ENCODE results near the gene PHC2.
A peak's percentile ranks its signal among the peaks of the same experiment; 100 is the strongest.

Gene PHC2

DNA sequence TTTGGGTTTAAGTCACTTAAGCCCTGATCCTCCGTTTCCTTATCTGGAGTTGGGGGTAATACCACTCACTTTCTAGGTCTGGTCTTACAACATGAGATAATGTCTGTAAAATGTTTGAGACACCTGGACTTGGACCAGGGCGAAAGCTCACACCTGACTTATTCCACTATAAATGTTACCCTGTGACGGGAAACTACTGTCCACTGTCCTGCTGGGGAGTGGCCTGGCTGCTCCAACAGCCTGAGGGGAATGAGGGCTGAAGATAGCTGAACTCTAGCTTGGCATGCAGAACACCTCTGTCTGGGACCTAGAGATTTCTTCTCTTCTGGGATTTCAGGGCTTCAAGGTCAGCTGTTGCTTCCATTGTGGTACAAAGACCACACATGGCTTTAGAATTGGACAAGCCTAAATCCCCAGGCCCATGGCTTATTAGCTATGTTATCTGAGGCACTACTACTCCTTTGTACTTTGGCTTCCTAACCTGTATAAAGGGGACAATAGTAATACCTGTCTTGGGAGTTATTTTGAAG, 100.5 kb downstream of the PHC2 start:
- no peak for DNase-seq (ENCODE audit: low spot score)

DNA sequence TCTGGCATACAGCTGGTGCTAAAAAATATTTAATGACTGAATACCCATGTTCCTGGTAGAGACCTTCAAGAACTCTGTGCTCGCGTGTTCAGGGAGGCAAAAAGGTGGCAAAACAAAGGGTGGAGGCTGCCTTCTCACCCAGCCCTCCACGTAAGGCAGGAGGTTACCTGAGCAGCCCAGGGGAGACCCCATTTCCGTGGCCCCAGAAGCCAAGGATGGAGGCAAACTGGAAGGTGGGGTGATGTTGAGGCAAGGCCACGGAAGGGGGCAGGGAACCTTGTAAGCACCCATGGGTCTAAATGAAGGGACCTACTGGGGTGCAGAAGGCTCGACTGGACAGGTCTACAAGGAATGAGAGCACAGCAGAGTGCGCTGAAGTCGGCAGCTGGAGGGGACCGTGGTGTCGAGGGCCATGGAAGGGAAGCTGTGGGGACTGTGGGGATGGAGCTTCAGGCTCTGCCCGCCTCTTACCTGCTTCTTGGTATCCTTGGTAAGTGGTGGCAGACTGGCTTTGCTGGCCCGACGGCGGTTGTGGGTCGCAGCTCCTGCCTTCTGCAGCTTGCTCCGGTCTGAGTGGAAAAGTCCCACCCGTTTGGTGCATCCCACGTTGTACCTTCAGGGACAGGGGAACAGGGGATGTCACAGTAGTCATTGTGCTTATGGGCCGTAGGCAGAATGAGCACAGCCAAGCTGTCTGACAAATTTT, 101.1 kb downstream of the PHC2 start:
- DNase-seq (ENCODE audit: low spot score) = no peak

DNA sequence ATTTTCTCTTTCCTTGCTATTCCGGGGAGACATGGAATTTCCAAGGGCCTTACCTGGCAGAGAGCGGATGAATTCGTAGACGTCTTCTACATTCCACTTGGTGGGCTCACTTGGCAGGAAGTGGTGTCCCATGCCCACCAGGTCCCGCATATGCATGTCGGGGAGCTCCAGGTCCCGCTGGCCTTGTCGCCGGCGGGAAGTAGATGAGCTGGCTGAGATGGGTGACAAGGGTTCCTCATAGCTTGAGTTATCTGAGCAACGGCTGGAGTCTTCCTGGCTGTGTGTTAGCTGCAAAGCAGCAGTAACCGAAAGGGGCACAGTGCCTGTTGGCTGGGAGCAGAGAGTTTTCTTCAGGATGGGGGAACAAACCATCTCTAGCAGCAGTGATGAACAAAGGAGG, 102.1 kb downstream of the PHC2 start:
- no peak for DNase-seq (ENCODE audit: low spot score)

DNA sequence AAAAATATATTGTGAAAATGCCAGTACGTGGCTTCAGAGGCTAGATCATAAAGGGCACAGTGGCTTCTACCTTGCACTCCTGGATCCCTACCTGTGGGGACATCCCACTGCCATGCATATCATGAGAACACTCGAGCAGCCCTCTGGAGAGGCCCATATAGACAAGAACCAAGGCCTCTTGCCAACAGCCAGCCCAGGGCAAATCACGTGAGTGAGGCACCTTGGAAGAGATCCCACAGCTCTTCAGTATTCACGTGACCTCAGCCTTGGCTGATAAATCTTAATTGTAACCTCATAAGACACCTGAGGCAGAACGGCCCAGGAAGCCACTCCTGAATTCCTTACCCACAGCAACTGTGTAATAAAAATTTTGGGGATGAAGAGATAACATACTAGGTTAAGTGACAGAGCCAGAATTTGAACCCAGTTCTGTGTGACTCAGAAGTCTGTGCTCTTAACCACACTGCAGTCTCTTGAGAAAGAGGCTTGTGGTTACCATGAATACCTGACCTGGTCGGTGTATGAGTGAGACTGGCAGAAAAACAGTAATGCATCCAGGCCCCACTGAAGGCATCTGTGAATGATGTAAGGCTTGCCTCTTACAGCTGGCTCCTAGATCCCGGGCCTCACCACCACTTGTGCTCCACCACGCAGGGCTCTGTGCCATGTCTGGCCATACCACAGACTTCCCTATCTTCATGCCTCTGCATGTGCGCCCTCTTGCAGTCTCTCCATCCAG, 103.1 kb downstream of the PHC2 start:
- peak; percentile 75 for DNase-seq (ENCODE audit: low spot score)

DNA sequence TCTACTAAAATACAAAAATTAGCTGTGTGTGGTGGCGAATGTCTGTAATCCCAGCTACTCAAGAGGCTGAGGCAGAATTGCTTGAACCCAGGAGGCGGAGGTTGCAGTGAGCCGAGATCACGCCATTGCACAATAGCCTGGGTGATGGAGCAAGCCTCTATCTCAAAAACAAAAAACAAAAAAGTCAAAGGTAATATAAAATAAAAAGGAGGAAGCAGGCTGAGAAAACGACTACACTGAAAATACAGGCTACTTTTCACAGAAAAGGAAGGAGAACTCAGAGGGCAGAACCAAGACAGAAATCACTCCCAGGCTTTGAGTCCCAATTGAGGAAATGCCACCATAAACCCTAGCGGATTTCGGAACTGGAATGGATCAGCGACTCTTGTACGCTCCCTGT, 104.1 kb downstream of the PHC2 start:
- no peak for DNase-seq (ENCODE audit: low spot score)

DNA sequence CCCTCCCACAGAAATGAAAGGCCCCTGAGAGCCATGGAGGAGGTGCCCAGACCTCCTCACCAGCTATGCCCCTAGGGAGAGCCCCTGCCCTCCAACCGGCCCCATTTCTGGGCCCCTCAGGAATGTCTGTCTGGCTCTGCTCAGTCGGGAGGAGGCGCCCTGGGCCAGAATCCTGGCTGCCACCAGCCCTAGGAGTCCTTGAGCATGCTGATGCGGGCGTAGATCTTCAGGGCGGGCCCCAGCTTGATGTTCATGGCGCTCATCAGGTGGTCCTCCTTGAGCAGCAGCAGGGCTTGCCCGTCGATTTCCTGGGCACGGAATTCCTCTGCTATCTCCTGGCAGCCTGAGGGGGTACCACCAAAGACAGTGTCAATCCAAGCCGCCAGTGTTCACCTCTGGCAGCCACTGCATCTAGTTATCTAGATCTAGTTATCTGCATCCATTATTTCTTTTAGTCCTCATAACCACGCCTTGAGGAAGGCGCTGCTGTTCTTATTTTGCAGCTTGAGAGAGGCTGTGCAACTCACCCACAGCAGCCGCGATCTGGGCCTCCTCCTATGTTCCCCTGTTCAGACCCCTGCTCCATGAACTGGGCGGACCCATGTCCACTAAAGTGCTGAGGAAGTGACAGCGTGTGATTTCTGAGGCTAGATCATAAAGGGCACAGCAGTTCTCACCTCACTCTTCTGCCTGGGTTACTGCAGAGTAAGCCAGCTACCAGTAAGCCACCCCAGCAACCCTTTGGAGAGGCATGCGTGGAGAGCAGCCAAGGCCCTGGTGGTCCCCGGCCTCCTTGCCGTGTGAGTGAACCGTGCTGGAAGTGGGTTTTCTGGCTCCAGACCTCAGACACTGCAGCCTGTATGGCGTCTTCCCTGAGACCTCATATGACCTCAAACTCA, 106.0 kb downstream of the PHC2 start:
- no peak for DNase-seq (ENCODE audit: low spot score)

DNA sequence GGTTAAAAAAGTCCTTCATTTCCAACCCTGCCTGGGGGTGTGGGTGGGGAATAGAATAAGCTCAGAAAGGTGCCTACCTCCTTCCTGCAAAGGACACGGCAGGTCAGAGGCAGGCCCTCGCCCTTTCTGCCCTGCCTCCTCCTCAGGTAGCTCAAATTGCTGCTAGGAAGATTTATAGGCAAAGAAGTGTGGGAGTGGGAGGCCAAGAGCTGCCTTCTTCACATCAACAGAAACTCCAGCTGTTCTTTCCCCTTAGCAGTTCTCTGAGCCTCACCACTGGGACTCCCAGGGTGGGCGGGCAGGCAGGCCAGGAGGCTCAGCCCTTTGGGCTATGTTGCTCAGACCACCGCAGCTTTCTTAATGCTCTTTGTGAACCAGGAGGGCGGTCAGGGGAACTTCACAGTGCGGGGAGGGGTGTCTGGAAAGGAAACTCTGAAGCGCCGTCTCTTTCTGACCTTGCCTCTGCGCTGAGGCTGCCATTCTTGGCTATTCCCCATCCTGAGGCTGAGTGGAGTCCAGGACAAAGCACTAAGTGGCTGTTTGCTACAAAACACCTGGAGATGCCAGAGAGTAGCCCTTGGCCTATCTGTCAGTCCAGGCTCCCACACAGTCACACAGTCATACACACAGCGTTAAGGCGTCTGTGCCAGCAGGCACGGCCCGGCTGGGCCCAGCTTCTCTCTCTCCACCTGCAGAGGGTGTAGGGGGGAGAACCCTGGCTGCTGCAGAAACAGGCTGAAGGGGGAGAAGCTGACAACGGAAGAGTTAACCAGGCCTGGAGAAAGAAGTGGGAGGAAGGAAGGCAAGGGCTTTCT, 107.0 kb downstream of the PHC2 start:
- no peak for DNase-seq (ENCODE audit: low spot score)

DNA sequence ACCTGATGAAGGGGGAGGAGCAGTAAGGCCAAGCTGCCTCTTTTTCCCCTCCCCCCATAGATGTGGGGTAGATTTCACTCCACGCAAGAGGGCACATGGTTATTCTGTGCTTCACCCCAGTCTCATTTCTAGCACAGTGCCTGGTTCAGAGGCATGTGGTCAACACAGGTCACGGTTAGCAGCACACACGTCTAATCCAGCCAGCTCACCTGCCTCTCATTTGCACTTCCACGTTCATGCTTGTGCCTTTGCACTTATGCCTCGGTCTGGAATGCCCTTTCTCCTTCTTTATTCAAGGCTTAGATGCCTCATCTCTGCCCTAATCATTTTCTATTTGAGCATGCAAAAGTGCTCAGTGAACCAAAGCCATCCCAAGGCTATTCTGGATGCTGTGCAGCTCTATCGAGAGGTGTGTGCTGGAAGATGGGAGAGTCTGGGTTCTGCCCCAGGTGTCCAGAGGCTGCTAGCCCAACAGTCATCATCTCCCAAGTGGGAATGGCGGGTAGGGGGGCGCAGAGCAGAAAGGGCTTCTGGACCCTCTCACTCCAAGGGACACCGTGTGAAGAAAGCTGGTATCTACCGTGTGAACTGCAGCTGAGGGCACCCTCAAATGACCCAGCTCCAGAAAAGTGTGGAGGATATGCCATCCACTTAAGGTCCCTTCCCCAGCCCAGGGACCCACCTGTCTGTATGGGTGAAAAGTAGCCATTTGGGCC, 107.9 kb downstream of the PHC2 start:
- DNase-seq (ENCODE audit: low spot score) = no peak

DNA sequence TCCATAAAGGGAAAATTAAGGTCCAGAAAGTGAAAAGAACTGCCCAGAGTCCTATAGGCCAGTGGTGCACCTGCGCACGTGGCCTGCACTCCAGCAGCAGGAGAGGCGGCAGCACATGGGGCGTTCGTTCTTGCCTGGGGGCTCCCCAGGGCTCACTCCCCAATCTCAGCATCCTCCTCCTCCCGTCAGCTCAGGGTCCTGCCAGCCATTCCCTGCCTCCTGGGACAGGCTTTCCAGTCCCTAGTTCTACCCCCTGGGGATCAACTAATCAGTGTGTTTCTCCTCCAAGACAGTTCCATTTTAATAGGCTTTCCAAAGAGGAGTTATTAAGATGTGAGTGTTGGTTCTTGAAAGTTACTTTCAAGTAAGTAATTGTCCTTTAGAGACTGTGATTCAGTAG, 108.8 kb downstream of the PHC2 start:
- no peak for DNase-seq (ENCODE audit: low spot score)

DNA sequence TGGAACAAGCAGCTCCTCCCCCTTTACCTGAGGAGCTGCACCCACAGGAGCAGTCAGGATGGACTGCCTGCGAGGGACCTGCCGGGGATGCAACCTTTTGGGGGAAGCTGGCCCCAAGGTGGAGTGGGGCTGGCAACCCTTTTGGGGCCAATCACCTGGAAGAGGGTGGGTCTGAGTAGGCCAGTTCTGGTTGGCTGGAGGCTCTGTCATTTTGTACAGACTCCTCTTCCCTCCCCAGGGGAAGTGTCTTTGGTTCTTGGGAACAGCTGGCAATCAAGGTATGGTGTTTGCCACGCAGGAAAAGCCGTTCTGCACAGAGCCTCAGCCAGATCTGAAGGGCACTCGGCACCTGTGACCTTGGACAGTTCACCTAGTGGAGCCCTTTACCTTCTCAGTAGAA, 109.7 kb downstream of the PHC2 start:
- no peak for DNase-seq (ENCODE audit: low spot score)

DNA sequence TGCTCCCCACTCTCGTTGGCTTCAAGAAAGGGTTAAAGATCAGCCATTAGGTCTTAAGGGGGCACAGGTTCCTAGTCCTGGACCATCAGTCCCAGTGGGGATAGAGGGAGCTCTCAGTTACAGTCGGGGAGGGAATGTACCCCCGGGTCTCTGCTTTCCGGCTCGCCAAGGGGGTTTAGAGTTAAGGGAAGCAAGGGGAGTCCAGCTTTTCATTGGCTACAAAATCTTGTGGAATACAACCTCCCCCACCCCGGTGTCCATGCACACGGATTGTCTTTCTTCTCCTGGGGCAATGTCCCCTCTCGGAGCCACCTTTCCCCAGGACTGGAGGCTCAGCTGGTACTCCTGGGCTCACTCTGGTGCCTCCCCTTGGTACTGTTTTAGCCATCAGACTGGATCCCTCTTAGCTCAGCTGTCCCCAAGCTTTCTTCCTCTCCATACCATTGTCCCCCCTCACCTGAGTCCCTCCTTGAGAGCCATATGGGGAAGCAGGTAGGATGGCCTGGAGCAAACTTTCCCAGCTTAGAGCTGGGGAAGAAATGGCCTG, 110.2 kb downstream of the PHC2 start, which contains the start of gene A3GALT2:
Gene A3GALT2, minus strand, starts transcription at position 480 of the 547 bp plus-strand sequence. Its CDS starts 0 bp downstream, at position 480.
- DNase-seq (ENCODE audit: low spot score) = no peak

DNA sequence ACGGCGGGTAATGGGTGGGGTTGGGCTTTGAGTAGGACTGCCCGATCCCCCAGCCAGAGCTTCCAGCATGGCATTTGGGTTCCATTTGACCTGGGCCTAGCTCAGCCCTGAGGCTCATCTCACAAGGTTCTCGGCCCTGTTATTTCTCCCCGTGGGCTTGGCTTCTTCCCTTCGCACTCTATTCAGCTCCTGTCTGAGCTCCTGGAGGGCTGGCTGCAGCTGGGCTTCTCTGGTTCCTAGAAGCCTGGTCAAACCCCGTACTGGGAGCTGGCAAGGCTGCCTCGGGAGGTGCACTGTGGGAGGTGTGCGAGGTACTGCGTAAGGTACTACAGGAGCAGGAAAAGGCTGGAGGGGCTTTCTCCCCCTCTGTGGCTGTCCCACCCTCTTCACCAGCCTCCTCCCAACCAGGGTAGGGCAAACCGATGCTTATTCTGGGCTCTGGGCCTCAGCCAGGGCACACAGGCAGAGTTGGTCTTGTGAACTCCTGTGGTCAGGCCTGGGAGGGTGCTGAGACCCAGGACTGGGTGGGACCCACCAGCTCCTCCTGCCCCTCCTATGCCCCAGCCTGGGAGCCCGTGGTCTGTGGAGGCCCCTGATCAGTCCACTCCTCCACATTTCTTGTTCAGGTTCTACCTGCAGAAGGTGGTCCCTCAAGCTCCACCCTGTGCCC, 110.8 kb downstream of the PHC2 start:
- no peak for DNase-seq (ENCODE audit: low spot score)

DNA sequence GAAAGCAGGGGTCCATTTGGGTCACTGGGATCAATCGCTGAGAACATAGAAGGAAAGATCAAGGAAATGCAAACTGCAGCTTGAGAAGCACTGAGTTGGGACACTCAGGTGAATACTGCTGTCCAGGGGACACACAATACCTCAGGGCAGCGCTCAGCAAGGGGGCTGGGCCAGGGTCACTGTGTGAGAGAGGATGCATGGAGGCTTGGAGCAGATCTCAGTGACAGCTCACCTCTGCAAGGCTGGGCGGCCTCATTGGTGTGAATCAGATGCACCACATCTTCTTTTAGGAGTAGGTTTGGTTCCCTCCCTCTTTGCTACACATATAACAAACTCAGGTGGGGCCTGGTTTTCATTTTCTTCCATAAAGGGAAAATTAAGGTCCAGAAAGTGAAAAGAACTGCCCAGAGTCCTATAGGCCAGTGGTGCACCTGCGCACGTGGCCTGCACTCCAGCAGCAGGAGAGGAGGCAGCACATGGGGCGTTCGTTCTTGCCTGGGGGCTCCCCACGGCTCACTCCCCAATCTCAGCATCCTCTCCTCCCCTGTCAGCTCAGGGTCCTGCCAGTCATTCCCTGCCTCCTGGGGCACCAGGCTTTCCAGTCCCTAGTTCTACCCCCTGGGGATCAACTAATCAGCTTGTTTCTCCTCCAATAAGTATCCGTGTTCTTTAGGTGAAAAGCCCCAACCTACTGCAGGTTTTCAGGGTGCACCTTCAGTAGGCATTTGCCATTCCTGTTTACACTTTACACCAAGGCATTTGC, 111.5 kb downstream of the PHC2 start:
- DNase-seq (ENCODE audit: low spot score) = no peak

DNA sequence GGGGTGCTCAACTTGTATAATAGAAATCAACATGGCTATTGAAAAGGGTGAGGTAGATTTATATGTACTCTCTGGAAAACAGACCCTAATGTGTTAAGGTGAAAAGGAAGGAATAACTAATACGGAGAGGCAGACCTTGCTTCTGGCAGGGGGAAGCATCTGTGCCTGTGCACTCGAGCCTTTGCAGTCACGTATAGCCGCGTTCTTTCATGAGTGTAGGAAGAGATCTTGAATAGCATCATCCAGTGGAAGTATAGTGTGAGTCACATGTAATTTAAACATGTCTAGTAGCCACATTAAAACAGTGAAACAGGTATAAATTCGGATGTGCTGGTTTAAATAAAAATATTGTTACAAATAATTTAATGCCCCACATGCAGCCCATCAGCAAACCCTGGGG, 112.9 kb downstream of the PHC2 start:
- no peak for DNase-seq (ENCODE audit: low spot score)

DNA sequence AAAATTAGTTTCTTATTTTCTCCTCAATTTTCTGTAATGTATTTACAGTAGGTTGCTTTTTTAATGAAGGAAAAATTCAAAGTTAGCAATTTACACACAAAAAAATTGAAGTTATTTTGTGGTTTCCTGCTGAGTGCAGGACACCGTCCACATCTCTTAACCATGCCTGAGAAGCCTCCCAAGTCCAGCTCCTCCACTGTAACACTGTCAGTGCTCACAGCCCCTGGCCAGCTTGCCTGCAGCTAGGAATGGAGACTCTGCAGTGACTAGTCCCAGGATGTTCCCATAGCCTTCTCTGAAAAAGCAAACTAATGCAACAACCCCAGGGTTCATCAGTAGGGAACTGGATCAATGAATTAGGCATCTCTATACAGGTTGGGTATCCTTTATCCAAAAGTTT, 113.5 kb downstream of the PHC2 start:
- no peak for DNase-seq (ENCODE audit: low spot score)

DNA sequence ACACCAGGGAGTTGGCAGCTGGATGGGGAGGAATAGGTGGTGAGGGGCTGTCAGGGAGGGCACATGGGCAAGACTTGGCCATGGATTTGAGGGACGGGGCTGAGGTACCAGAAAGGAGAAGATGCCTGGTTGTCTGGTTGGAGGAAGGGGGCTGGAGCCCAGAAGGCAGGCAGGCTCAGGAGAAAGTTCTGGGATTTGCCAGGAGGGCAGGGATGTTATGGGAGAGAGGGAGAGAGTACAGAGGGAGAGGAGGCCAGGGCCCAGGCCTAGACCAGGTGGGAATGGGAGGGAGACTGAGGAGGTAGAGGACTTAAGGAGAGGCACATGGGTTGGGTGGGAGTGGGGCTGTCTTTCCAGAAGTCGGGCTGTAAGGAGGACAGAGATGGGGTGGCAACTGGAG, 114.3 kb downstream of the PHC2 start:
- no peak for DNase-seq (ENCODE audit: low spot score)

DNA sequence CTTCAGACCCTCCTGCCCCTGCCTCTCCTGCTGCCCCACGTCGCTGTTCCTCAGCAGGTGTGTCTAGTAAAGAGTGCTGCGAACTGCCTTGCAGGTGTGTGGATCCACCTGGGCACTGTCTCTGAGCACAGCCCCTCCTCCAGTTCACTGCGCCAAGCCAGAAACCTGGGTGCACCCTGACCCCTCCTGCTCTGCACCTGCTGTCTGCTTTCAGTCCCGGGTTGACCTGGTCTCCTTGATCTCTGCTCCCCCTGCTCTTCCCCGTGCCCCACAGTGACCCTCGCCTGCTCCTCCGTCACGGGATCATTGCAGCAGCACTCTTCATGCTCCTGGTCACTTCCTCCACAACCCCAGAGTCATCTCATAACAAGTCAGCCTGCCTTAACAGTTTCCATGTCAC, 116.5 kb downstream of the PHC2 start:
- no peak for DNase-seq (ENCODE audit: low spot score)

DNA sequence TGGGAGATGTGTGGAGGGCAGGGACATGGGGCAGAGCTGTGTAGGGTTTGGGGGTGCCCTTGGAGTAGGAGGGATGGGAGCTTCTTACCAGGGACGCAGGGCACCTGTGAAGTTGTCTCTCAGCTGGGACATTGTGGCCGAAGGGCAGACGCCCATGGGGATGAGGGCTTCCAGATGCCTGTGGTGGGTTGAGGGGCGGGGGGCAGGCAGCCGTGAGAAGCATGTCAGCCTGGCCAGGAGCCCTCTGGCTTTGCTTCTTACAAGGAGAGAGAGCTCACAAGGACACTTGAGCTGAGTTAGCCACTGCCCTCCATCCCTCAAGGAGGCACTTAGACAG, 118.5 kb downstream of the PHC2 start:
- DNase-seq (ENCODE audit: low spot score) = no peak

DNA sequence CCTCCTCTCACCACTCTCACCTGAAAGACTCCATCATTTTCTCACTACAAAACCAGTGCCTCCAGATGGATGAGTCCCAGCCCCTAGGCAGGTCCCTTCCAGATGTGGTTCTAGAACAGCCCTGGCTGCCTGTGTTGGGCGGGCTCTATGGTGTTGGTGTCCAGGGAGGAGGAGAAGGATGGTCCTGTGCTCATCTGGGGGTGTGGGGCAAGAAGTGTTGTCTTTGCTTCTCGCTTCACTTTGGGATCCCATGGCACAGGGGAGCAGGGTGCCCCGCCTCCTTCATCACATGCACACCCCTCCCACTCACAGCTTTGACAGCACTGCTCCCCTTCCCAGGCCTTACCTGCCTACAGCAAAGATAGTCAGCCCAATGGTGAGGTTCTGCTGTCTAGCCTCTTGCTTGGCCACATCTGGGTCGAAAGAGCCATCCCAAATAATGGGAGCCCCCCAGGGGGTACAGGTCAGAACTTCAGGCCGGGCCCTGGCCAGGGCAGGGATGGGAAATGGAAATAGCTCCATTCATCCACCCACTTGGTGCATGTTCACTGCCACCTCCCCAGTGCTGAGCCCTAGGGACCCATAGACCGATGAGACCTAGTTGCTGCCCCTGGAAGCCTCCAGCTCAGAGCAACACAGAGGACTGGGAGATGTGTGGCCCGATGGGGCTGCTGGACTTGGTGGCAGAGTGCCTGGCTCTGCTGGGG, 119.0 kb downstream of the PHC2 start:
- no peak for DNase-seq (ENCODE audit: low spot score)
